ENCODE results near the gene PPP5C. TPM values are rescaled to one million over a fixed set of nuclear protein-coding genes. Genes with fewer than 3 reads are reported as not detected.

Gene PPP5C
- total and polyA plus RNA-seq, 4 donors, result 19.0 to 50.5 (median 28.3) TPM

GRCh38 chr19:46402725-46403124 lies 55.8 kb downstream of the PPP5C start:
- Histone ChIP-seq H3K9me3 (ENCODE audit: control insufficient read depth in 4 of 4, low read length in 3 of 4) (no peaks in the 10 kb centered on the region), H3K27ac (ENCODE audit: low read depth in 1 of 2, low read length in 2 of 2) (no peak overlapping the region), H3K9ac (ENCODE audit: low read depth in 1 of 2, low read length in 2 of 2) (no peak overlapping the region), H3K27me3 (ENCODE audit: control insufficient read depth in 4 of 4, insufficient read depth in 4 of 4, low read length in 3 of 4) (no peaks in the 10 kb centered on the region), H3K4me1 (ENCODE audit: control insufficient read depth in 4 of 4, insufficient read depth in 4 of 4, low read length in 3 of 4) (peaks cover 0 to 20% (median 13%) of the 10 kb centered on the region in 4 donors), H3K4me3 (ENCODE audit: low read depth in 1 of 3, low read length in 3 of 3) (no peak overlapping the region), H3K36me3 (ENCODE audit: control insufficient read depth in 4 of 4, insufficient read depth in 3 of 4, low read depth in 1 of 4, low read length in 3 of 4) (no peaks in the 10 kb centered on the region)
- 93% methylated on average over 11 of the region's 11 CpGs for WGBS
- TF ChIP-seq MAX (IDR thresholded peaks at IDR 0.05) (no peak), FOXA1 (IDR thresholded peaks at IDR 0.05) (no peak), RXRA (IDR thresholded peaks at IDR 0.05) (no peak), JUND (IDR thresholded peaks at IDR 0.05) (no peak), SP1 (IDR thresholded peaks at IDR 0.05) (no peak), TAF1 (conservative IDR thresholded peaks at IDR 0.05) (no peak), FOXA2 (IDR thresholded peaks at IDR 0.05) (no peak), REST (IDR thresholded peaks at IDR 0.05) (no peak), RAD21 (IDR thresholded peaks at IDR 0.05) (no peak), YY1 (IDR thresholded peaks at IDR 0.05) (no peak), HNF4G (IDR thresholded peaks at IDR 0.05) (no peak), NR2F2 (IDR thresholded peaks at IDR 0.05) (no peak), ZBTB33 (IDR thresholded peaks at IDR 0.05) (no peak), GABPA (IDR thresholded peaks at IDR 0.05 in 1 of 2, conservative IDR thresholded peaks at IDR 0.05 in 1 of 2) (no peak), CTCF (IDR thresholded peaks at IDR 0.05; ENCODE audit: low read depth, low read length, missing input control) (no peak), EGR1 (IDR thresholded peaks at IDR 0.05; ENCODE audit: low read depth in 2 of 2) (no peak), HNF4A (conservative IDR thresholded peaks at IDR 0.05) (no peak), ATF3 (IDR thresholded peaks at IDR 0.05) (no peak)
- no peak for DNase-seq (ENCODE audit: low spot score)

Data from liver (tissue), 9 donors.